CD14-positive monocyte (primary cell): ENCODE results near the gene RAB11FIP4. TPM values are rescaled to one million over a fixed set of nuclear protein-coding genes. Genes with fewer than 3 reads are reported as not detected.

ENCODE experiments used
- DNase-seq, 3 donors: peaks; one replicate each; pipeline ENCODE4 v3.0.0-alpha.2; 2011 to 2022
- H2AFZ ChIP-seq: 2 replicates; pipeline ENCODE4 v1.6.0; 2012; ENCODE audit warnings: mild to moderate bottlenecking, low read depth, low read length, inconsistent platforms; ENCODE audit not compliant: insufficient read depth, poor library complexity, severe bottlenecking
- H3K27ac ChIP-seq, 2 donors: 1 replicate in 1 of 2; 2 replicates in 1 of 2; pipeline ENCODE4 v1.5.1; 2012 to 2013; ENCODE audit warnings: low read length in 2 of 2, control low read depth in 1 of 2, inconsistent platforms in 1 of 2, low read depth in 1 of 2, mild to moderate bottlenecking in 1 of 2
- H3K27me3 ChIP-seq, 2 donors: one replicate each; pipeline versions ENCODE4 v1.6.0 to v1.6.1; 2011 to 2013; ENCODE audit warnings: low read length in 2 of 2; ENCODE audit not compliant: control insufficient read depth in 2 of 2, insufficient read depth in 2 of 2
- H3K36me3 ChIP-seq, 2 donors: replicated peaks in 1 of 2; 1 replicate in 1 of 2; 2 replicates in 1 of 2; pipeline versions ENCODE4 v1.5.1 to v1.6.1; 2012 to 2013; ENCODE audit warnings: low read length in 2 of 2, control low read depth in 1 of 2, inconsistent platforms in 1 of 2, mild to moderate bottlenecking in 1 of 2; ENCODE audit not compliant: insufficient read depth in 2 of 2, control insufficient read depth in 1 of 2
- H3K4me1 ChIP-seq, 2 donors: 1 replicate in 1 of 2; 2 replicates in 1 of 2; pipeline versions ENCODE4 v1.5.1 to v1.6.1; 2012 to 2013; ENCODE audit warnings: low read length in 2 of 2, control low read depth in 1 of 2, inconsistent platforms in 1 of 2, mild to moderate bottlenecking in 1 of 2, moderate library complexity in 1 of 2; ENCODE audit not compliant: insufficient read depth in 2 of 2, control insufficient read depth in 1 of 2
- H3K4me2 ChIP-seq: replicated peaks from 2 replicates; pipeline ENCODE3; 2012; ENCODE audit warnings: low read length, moderate library complexity, mild to moderate bottlenecking; ENCODE audit not compliant: poor library complexity, severe bottlenecking; ENCODE audit errors: extremely low read depth
- H3K4me3 ChIP-seq, 3 experiments: fragments of 200-600 bp in 1 of 3; sonication (generic) in 1 of 3; replicated peaks in 1 of 3; 1 replicate in 2 of 3; 2 replicates in 1 of 3; pipeline ENCODE4 v1.5.1; 2011 to 2013; ENCODE audit warnings: low read length in 3 of 3, mild to moderate bottlenecking in 3 of 3, control low read depth in 2 of 3, low read depth in 2 of 3, inconsistent platforms in 1 of 3, moderate library complexity in 1 of 3
- H3K79me2 ChIP-seq: 2 replicates; pipeline ENCODE4 v1.6.0; 2012; ENCODE audit warnings: mild to moderate bottlenecking, control low read depth, inconsistent platforms, low read length, moderate library complexity; ENCODE audit not compliant: insufficient read depth
- H3K9ac ChIP-seq: 2 replicates; pipeline ENCODE4 v1.6.0; 2017; ENCODE audit warnings: low read length, mild to moderate bottlenecking; ENCODE audit not compliant: insufficient read depth, poor library complexity, severe bottlenecking
- H3K9me3 ChIP-seq, 2 donors: replicated peaks in 1 of 2; 1 replicate in 1 of 2; 2 replicates in 1 of 2; pipeline versions ENCODE4 v1.5.1 to v1.6.1; 2012 to 2013; ENCODE audit warnings: low read length in 2 of 2, control low read depth in 1 of 2; ENCODE audit not compliant: control insufficient read depth in 1 of 2, insufficient read depth in 1 of 2
- H4K20me1 ChIP-seq: 2 replicates; pipeline ENCODE4 v1.6.0; 2012; ENCODE audit warnings: mild to moderate bottlenecking, low read length, control low read depth, moderate library complexity; ENCODE audit not compliant: insufficient read depth
- H3K27ac Mint-ChIP-seq, 7 donors: one replicate each; pipeline ENCODE4 v1.8.0; 2020; ENCODE audit warnings: mild to moderate bottlenecking in 7 of 7, mixed read lengths in 7 of 7, moderate library complexity in 6 of 7, inconsistent platforms in 2 of 7
- H3K27me3 Mint-ChIP-seq, 3 donors: one replicate each; pipeline ENCODE4 v1.8.0; 2021 to 2022; ENCODE audit warnings: low read depth in 3 of 3, mild to moderate bottlenecking in 3 of 3, mixed read lengths in 3 of 3, moderate library complexity in 3 of 3, inconsistent platforms in 1 of 3
- H3K36me3 Mint-ChIP-seq, 2 donors: one replicate each; pipeline ENCODE4 v1.8.0; 2020; ENCODE audit warnings: mixed read lengths in 2 of 2, inconsistent platforms in 1 of 2, mild to moderate bottlenecking in 1 of 2
- H3K4me1 Mint-ChIP-seq: one replicate; pipeline ENCODE4 v1.8.0; 2020; ENCODE audit warnings: mild to moderate bottlenecking, mixed read lengths
- H3K4me3 Mint-ChIP-seq, 2 donors: one replicate each; pipeline ENCODE4 v1.8.0; 2020; ENCODE audit warnings: mild to moderate bottlenecking in 2 of 2, mixed read lengths in 2 of 2, moderate library complexity in 1 of 2
- H3K9me3 Mint-ChIP-seq, 7 donors: one replicate each; pipeline ENCODE4 v1.8.0; 2020 to 2022; ENCODE audit warnings: mixed read lengths in 7 of 7, mild to moderate bottlenecking in 6 of 7, moderate library complexity in 6 of 7, inconsistent platforms in 2 of 7
- WGBS: methylation state at CpG from one replicate; pipeline ENCODE4 v1.1.5; 2013; ENCODE audit warnings: missing lambda C conversion rate; ENCODE audit not compliant: insufficient coverage; 5-methylcytosine and 5-hydroxymethylcytosine counted together
- intact Hi-C, 2 donors: fragments of 100-400 bp; cut with micrococcal nuclease; formaldehyde crosslinking; loops; one replicate each; pipeline versions ENCODE4 v1.15.0 to v1.15.1; 2023
- polyA plus RNA-seq, 3 donors: library from polyadenylated mRNA; depleted of rRNA in 1 of 3; unstranded in 2 of 3; stranded (reverse) in 1 of 3; fragments of 300-500 nt in 2 of 3; fragments of >200 nt in 1 of 3; fragmentation: Illumina TruSeq in 2 of 3; gene quantifications; 1 replicate in 2 of 3; 2 replicates in 1 of 3; pipeline ENCODE4 v1.2.3, GENCODE V29; 2012 to 2021
- TF ChIP-seq, protein P1 (sequence below): fragments of 200-600 bp; IDR thresholded peaks from one replicate; pipeline ENCODE4 v1.8.0; 2022; ENCODE audit warnings: antibody characterized with exemption, mild to moderate bottlenecking

The RAB11FIP4 gene
- polyA plus RNA-seq, 3 donors, result 10.4 to 21.9 (median 16.2) TPM

DNA sequence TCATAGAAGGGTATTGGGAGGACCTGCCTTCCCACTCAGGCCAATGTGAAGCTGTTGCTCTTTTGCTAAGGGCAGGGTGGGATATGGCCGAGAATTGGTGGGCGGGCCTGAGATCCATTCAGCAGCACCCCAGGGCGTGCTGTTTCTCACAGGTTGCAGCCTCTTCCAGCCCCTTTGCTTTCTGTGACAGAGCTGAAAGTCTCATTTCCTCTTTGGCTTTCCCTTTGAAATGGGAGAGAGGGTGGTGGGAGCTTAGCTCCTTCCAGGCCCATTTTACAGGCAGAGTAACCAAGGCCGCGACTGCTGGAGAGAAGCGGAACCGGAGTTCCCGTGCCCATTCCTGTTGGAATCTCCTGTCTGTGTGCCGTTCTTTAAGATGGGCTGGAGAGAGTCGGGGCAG is 183.0 kb downstream of the RAB11FIP4 start:
- H3K9me3 Mint-ChIP-seq, result no peaks in the 10 kb centered on the region
- no peak overlapping the region for H3K4me3 Mint-ChIP-seq
- intact Hi-C loops, result no loop called here
- peaks cover 21 to 35% of the 10 kb centered on the region in 2 donors for H3K36me3 Mint-ChIP-seq
- Histone ChIP-seq H3K4me3 (no peak overlapping the region), H3K27ac (peak overlapping the region in 1 of 2 donors; percentile 36), H3K4me2 (no peak overlapping the region), H3K36me3 (peaks cover 2 to 12% of the 10 kb centered on the region in 2 donors), H3K27me3 (no peaks in the 10 kb centered on the region), H3K79me2 (peaks cover 5% of the 10 kb centered on the region), H3K9me3 (no peaks in the 10 kb centered on the region), H2AFZ (no peak overlapping the region), H3K4me1 (peaks cover 29 to 35% of the 10 kb centered on the region in 2 donors), H3K9ac (no peak overlapping the region), H4K20me1 (no peaks in the 10 kb centered on the region)
- peaks cover 29% of the 10 kb centered on the region for H3K4me1 Mint-ChIP-seq
- no peaks in the 10 kb centered on the region for H3K27me3 Mint-ChIP-seq
- TF ChIP-seq, protein P1, sequence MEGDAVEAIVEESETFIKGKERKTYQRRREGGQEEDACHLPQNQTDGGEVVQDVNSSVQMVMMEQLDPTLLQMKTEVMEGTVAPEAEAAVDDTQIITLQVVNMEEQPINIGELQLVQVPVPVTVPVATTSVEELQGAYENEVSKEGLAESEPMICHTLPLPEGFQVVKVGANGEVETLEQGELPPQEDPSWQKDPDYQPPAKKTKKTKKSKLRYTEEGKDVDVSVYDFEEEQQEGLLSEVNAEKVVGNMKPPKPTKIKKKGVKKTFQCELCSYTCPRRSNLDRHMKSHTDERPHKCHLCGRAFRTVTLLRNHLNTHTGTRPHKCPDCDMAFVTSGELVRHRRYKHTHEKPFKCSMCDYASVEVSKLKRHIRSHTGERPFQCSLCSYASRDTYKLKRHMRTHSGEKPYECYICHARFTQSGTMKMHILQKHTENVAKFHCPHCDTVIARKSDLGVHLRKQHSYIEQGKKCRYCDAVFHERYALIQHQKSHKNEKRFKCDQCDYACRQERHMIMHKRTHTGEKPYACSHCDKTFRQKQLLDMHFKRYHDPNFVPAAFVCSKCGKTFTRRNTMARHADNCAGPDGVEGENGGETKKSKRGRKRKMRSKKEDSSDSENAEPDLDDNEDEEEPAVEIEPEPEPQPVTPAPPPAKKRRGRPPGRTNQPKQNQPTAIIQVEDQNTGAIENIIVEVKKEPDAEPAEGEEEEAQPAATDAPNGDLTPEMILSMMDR, result no peak
- peak overlapping the region in 3 of 7 donors; percentile 18 to 82 (median 80) for H3K27ac Mint-ChIP-seq
- no peak for DNase-seq
- 83% methylated on average over 7 of the region's 10 CpGs for WGBS

GRCh38 chr17:31575043-31575442 is 183.6 kb downstream of the RAB11FIP4 start:
- H3K9ac ChIP-seq, result no peak overlapping the region
- no peaks in the 10 kb centered on the region for H4K20me1 ChIP-seq
- Mint-ChIP-seq H3K27ac (peak overlapping the region in 3 of 7 donors; percentile 11 to 68 (median 46)), H3K36me3 (peaks cover 17 to 30% of the 10 kb centered on the region in 2 donors), H3K4me1 (peaks cover 33% of the 10 kb centered on the region), H3K4me3 (no peak overlapping the region), H3K9me3 (no peaks in the 10 kb centered on the region), H3K27me3 (no peaks in the 10 kb centered on the region)
- H3K4me1 ChIP-seq, result peaks cover 34 to 40% of the 10 kb centered on the region in 2 donors
- H3K27me3 ChIP-seq, result no peaks in the 10 kb centered on the region
- intact Hi-C loops, result no loop called here
- H3K4me3 ChIP-seq, result no peak overlapping the region
- no peak overlapping the region for H3K27ac ChIP-seq
- no peak overlapping the region for H2AFZ ChIP-seq
- 97% methylated on average over 11 of the region's 13 CpGs for WGBS
- no peaks in the 10 kb centered on the region for H3K9me3 ChIP-seq
- TF ChIP-seq, protein P1, result no peak
- H3K79me2 ChIP-seq, result no peaks in the 10 kb centered on the region
- DNase-seq, result no peak
- no peak overlapping the region for H3K4me2 ChIP-seq
- peaks cover 2 to 9% of the 10 kb centered on the region in 2 donors for H3K36me3 ChIP-seq
